Right atrium auricular region (tissue), 2 donors: Measurements from ENCODE around the gene CEP350. TPM values are rescaled to one million over a fixed set of nuclear protein-coding genes. Genes with fewer than 3 reads are reported as not detected.

Experiments
- DNase-seq: peaks from one replicate; pipeline ENCODE4 v3.0.0-alpha.2; 2019; ENCODE audit warnings: low spot score
- H3K27ac ChIP-seq, 2 donors: fragments of 200-600 bp; sonication (generic); 1 replicate in 1 of 2; 2 replicates in 1 of 2; pipeline ENCODE4 v1.5.1; 2016 to 2019
- H3K27me3 ChIP-seq, 2 donors: fragments of 200-600 bp; sonication (generic); one replicate each; pipeline versions ENCODE4 v1.5.1 to v1.6.0; 2017 to 2019
- H3K36me3 ChIP-seq: fragments of 200-600 bp; sonication (generic); one replicate; pipeline ENCODE4 v1.5.1; 2016
- H3K4me1 ChIP-seq, 2 donors: fragments of 200-600 bp; sonication (generic); one replicate each; pipeline versions ENCODE4 v1.5.1 to v1.6.0; 2017 to 2019
- H3K4me3 ChIP-seq, 2 donors: fragments of 200-600 bp; sonication (generic); 1 replicate in 1 of 2; 2 replicates in 1 of 2; pipeline ENCODE4 v1.5.1; 2017 to 2019; ENCODE audit warnings: mild to moderate bottlenecking in 1 of 2, moderate library complexity in 1 of 2
- H3K9me3 ChIP-seq, 2 donors: fragments of 200-600 bp; sonication (generic); one replicate each; pipeline ENCODE4 v1.5.1; 2019
- CTCF ChIP-seq, 2 donors: fragments of 200-600 bp; sonication (generic); IDR thresholded peaks; one replicate each; pipeline ENCODE4 v1.5.1; 2019; ENCODE audit warnings: antibody characterized with exemption in 2 of 2
- total RNA-seq, 2 donors: library from RNA; depleted of rRNA; stranded (reverse); fragments of >200 nt; gene quantifications; one replicate each; pipeline ENCODE4 v1.1.0, GENCODE V29; 2016

The CEP350 gene
- total RNA-seq, 2 donors from 2014 or later, result 55.3 to 56.1 TPM

GRCh38 chr1:179925922-179926849, 28.4 kb upstream of the CEP350 start:
- Histone ChIP-seq H3K27me3 (no peaks in the 10 kb centered on the region), H3K36me3 (no peaks in the 10 kb centered on the region), H3K4me1 (no peaks in the 10 kb centered on the region), H3K9me3 (no peaks in the 10 kb centered on the region), H3K4me3 (no peak overlapping the region), H3K27ac (no peak overlapping the region)
- DNase-seq, result no peak
- no peak for TF ChIP-seq CTCF (IDR thresholded peaks at IDR 0.05)

DNA sequence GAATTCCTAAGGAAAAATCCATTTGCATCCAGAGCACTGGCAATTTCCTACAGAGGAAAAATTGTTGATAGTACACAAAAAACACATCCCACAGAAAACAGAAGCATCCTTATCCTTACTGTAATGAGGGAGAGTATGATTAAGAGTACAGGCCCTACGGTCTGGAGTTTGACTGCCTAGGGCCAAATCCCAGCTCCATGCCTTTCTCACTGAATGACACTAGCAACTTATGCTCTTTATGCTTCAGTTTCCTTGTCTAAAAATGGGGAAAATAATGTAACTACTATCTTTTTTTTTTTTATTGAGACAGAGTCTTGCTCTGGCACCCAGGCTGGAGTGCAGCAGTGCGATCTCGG, 27.8 kb upstream of the CEP350 start:
- no peaks in the 10 kb centered on the region for H3K4me1 ChIP-seq
- DNase-seq, result no peak
- no peak overlapping the region for H3K4me3 ChIP-seq
- H3K9me3 ChIP-seq, result no peaks in the 10 kb centered on the region
- no peaks in the 10 kb centered on the region for H3K36me3 ChIP-seq
- no peak overlapping the region for H3K27ac ChIP-seq
- no peak for TF ChIP-seq CTCF (IDR thresholded peaks at IDR 0.05)
- no peaks in the 10 kb centered on the region for H3K27me3 ChIP-seq

DNA sequence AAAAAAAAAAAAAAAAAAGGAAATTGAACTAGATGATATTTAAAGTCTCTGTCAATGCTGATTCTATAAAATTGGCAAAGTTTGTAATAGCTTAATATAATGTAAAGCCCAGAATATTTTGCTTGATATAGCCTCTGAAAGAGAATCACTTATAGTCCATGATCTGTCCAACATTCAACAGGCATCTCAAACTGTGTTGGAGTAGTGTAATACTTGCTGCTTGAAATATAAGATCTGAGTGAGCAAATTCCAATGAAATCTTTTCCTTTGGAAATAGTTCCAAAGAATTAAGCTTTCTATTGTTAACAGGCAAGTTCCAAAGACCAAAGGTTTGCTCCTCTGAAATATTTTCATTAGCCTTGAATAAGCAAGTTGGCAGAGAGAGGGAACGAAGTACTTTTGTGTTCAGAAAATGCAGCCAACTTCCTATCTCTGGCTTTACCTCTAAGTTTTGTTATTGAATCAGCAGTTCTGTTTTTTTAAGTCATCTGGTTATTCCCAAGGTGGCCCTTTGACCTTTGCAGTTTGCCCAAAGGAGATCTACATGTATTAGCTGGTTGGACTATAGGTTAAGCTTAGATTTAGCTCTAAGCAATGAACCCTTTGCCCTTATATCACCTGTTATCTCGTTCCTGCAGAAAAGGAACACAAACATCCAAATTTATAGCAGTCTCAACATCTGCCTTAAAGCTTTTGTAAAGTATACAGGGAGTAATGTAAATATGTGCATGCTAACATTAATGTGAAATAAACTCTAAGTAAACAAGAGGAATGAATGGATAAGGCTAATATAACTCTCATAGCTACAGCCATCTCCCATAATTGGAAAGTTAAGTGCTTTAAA, 24.4 kb upstream of the CEP350 start:
- no peak for TF ChIP-seq CTCF (IDR thresholded peaks at IDR 0.05)

GRCh38 chr1:179930867-179931266, 23.7 kb upstream of the CEP350 start:
- Histone ChIP-seq H3K4me3 (no peak overlapping the region), H3K4me1 (no peaks in the 10 kb centered on the region), H3K36me3 (no peaks in the 10 kb centered on the region), H3K27ac (no peak overlapping the region), H3K9me3 (no peaks in the 10 kb centered on the region), H3K27me3 (no peaks in the 10 kb centered on the region)
- no peak for DNase-seq
- TF ChIP-seq CTCF (IDR thresholded peaks at IDR 0.05), result no peak

More for the DNA sequence above, 24.4 kb upstream of the CEP350 start:
- Histone ChIP-seq H3K9me3 (no peaks in the 10 kb centered on the region), H3K36me3 (no peaks in the 10 kb centered on the region), H3K27ac (no peak overlapping the region), H3K4me1 (no peaks in the 10 kb centered on the region), H3K4me3 (no peak overlapping the region), H3K27me3 (no peaks in the 10 kb centered on the region)
- DNase-seq, result no peak

- TF ChIP-seq CTCF (IDR thresholded peaks at IDR 0.05), result no peak
- Histone ChIP-seq H3K4me3 (no peak overlapping the region), H3K36me3 (no peaks in the 10 kb centered on the region), H3K27me3 (no peaks in the 10 kb centered on the region), H3K27ac (no peak overlapping the region), H3K9me3 (no peaks in the 10 kb centered on the region), H3K4me1 (no peaks in the 10 kb centered on the region)
- no peak for DNase-seq
Observed at GRCh38 chr1:179933219-179933618, 21.4 kb upstream of the CEP350 start.
